HepG2 (cell line): ENCODE results near the gene NEK11. TPM values are rescaled to one million over a fixed set of nuclear protein-coding genes. Genes with fewer than 3 reads are reported as not detected.

Experiments used
- BRF2 ChIP-seq: sonication (generic); formaldehyde crosslinking; IDR thresholded peaks from 2 replicates; pipeline ENCODE4 v1.8.1; 2022; ENCODE audit warnings: mild to moderate bottlenecking, missing genetic modification reagents
- GABPA ChIP-seq, 2 experiments: IDR thresholded peaks; 2 replicates each; pipeline ENCODE4 v1.6.1; 2011 to 2016; ENCODE audit warnings: low read depth in 2 of 2, low read length in 1 of 2, missing biosample characterization in 1 of 2, missing genetic modification characterization in 1 of 2
- HMG20B ChIP-seq: conservative IDR thresholded peaks from 2 replicates; pipeline ENCODE4 v1.6.1; 2016; ENCODE audit warnings: missing genetic modification reagents, missing compliant biosample characterization
- HMGXB3 ChIP-seq: sonication (generic); formaldehyde crosslinking; IDR thresholded peaks from 2 replicates; pipeline ENCODE4 v1.4.0; 2020; ENCODE audit warnings: missing genetic modification reagents, borderline replicate concordance
- HNRNPH1 ChIP-seq: fragments of 200-400 bp; formaldehyde crosslinking; optimal IDR thresholded peaks from 2 replicates; pipeline ENCODE3; 2017; ENCODE audit warnings: mild to moderate bottlenecking, low read depth, low read length
- KAT2B ChIP-seq: fragments of 150-350 bp; IDR thresholded peaks from 2 replicates; pipeline ENCODE4 v1.6.1; 2014; ENCODE audit warnings: low read depth, low read length, borderline replicate concordance
- KDM2A ChIP-seq: sonication (generic); formaldehyde crosslinking; IDR thresholded peaks from 2 replicates; pipeline ENCODE4 v1.4.0; 2020; ENCODE audit warnings: low read depth, missing genetic modification reagents, borderline replicate concordance
- KLF16 ChIP-seq, 2 experiments: sonication (generic) in 1 of 2; formaldehyde crosslinking in 1 of 2; IDR thresholded peaks; 2 replicates each; pipeline versions ENCODE4 v1.6.1 to v1.8.0; 2016 to 2023; ENCODE audit warnings: missing genetic modification reagents in 2 of 2, missing compliant biosample characterization in 1 of 2
- MAFG ChIP-seq: sonication (generic); formaldehyde crosslinking; IDR thresholded peaks from 2 replicates; pipeline ENCODE4 v1.5.1; 2020; ENCODE audit warnings: mild to moderate bottlenecking, missing genetic modification reagents
- MLX ChIP-seq: IDR thresholded peaks from 2 replicates; pipeline ENCODE4 v1.6.1; 2016
- NRL ChIP-seq: sonication (generic); formaldehyde crosslinking; IDR thresholded peaks from 2 replicates; pipeline ENCODE4 v1.5.0; 2020; ENCODE audit warnings: missing genetic modification reagents, mild to moderate bottlenecking, moderate library complexity, borderline replicate concordance
- PHF5A ChIP-seq: IDR thresholded peaks from one replicate; pipeline ENCODE4 v1.6.1; 2018; ENCODE audit warnings: low read depth, missing genetic modification reagents; ENCODE audit not compliant: unreplicated experiment
- SOX6 ChIP-seq, 2 experiments: fragments of 450-650 bp in 1 of 2; sonication (generic) in 1 of 2; formaldehyde crosslinking in 1 of 2; IDR thresholded peaks; 2 replicates each; pipeline versions ENCODE4 v1.4.0 to v1.6.1; 2017 to 2020; ENCODE audit warnings: antibody characterized with exemption in 1 of 2, mild to moderate bottlenecking in 1 of 2, missing genetic modification reagents in 1 of 2
- SRSF9 ChIP-seq: fragments of 200-400 bp; formaldehyde crosslinking; IDR thresholded peaks from 2 replicates; pipeline ENCODE4 v1.6.1; 2018; ENCODE audit warnings: borderline replicate concordance, mild to moderate bottlenecking, low read depth, low read length; ENCODE audit not compliant: insufficient read depth, poor library complexity, severe bottlenecking
- YEATS2 ChIP-seq: sonication (generic); formaldehyde crosslinking; IDR thresholded peaks from 2 replicates; pipeline ENCODE4 v1.4.0; 2020; ENCODE audit warnings: missing genetic modification reagents, borderline replicate concordance
- ZBTB3 ChIP-seq: sonication (generic); formaldehyde crosslinking; IDR thresholded peaks from 2 replicates; pipeline ENCODE4 v1.4.0; 2020; ENCODE audit warnings: low read depth, mild to moderate bottlenecking, moderate library complexity, missing genetic modification reagents, borderline replicate concordance
- ZNF230 ChIP-seq: sonication (generic); formaldehyde crosslinking; IDR thresholded peaks from 2 replicates; pipeline ENCODE4 v1.4.0; 2020; ENCODE audit warnings: mild to moderate bottlenecking, missing genetic modification reagents
- ZNF331 ChIP-seq: sonication (generic); formaldehyde crosslinking; IDR thresholded peaks from 2 replicates; pipeline ENCODE4 v1.4.0; 2020; ENCODE audit warnings: missing genetic modification reagents
- ZNF343 ChIP-seq: sonication (generic); formaldehyde crosslinking; IDR thresholded peaks from 2 replicates; pipeline ENCODE4 v1.4.0; 2020; ENCODE audit warnings: mild to moderate bottlenecking, missing genetic modification reagents
- polyA plus RNA-seq, 8 experiments: library from polyadenylated mRNA; depleted of rRNA in 3 of 8; stranded (reverse) in 7 of 8; unstranded in 1 of 8; fragments of >200 nt; fragmentation: Illumina TruSeq in 4 of 8; extraction: Trizol in 4 of 8; gene quantifications; 2 replicates each; pipeline versions ENCODE4 v1.2.1 to v1.2.3, GENCODE V29; 2011 to 2016; ENCODE audit warnings: low read depth in 4 of 8, missing spikeins in 1 of 8, mixed read lengths in 1 of 8; ENCODE audit not compliant: insufficient read depth in 1 of 8
- total RNA-seq, 5 experiments: library from RNA; depleted of rRNA; stranded (reverse); fragments of >200 nt; fragmentation: Illumina TruSeq; extraction: Trizol; gene quantifications; 2 replicates each; pipeline ENCODE4 v1.2.3, GENCODE V29; 2016; ENCODE audit warnings: low read depth in 1 of 5
- TF ChIP-seq, protein P1 (sequence below): sonication (generic); formaldehyde crosslinking; IDR thresholded peaks from 2 replicates; pipeline ENCODE4 v1.4.0; 2020; ENCODE audit warnings: mild to moderate bottlenecking, missing genetic modification reagents

Gene NEK11
- total and polyA plus RNA-seq, 2 of the 13 experiments (the other 11 are each of a cell fraction or from before 2014, with no cell fraction given): 0.95 to 2.2 TPM

DNA sequence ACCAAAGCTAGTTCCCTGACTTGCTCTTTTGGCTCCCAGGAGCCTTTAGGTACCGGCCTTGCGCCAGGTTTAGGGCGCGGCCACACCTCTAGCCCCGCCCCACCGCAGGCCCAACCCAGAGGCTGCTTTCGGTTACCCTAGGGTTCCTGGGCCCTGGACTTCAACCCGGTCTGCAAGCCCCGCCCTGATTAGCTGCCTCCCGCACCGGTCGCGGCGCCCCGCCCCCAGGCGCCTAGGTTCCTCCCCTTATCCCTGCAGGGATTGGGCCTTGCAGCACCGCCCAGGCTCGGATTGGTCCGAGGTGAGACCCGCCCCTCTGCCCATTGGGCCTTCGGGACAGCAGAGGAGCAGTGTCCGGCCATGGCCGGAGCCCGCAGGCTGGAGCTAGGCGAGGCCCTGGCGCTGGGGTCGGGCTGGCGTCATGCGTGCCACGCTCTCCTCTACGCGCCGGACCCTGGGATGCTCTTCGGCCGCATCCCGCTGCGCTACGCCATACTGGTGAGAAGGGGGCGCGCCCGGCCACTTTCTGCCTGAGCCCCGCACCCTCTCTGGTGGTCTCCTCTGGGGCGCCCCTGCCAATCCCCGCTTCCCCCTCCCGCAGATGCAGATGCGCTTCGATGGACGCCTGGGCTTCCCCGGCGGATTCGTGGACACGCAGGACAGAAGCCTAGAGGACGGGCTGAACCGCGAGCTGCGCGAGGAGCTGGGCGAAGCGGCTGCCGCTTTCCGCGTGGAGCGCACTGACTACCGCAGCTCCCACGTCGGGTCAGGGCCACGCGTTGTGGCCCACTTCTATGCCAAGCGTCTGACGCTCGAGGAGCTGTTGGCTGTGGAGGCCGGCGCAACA, 355.0 kb downstream of the NEK11 start, which contains the start of gene NUDT16 (continued):
- peak; percentile 52; the same call in 1 of the 2 replicates for TF ChIP-seq HMGXB3 (CRISPR knock-in tag)
- TF ChIP-seq, protein P1, sequence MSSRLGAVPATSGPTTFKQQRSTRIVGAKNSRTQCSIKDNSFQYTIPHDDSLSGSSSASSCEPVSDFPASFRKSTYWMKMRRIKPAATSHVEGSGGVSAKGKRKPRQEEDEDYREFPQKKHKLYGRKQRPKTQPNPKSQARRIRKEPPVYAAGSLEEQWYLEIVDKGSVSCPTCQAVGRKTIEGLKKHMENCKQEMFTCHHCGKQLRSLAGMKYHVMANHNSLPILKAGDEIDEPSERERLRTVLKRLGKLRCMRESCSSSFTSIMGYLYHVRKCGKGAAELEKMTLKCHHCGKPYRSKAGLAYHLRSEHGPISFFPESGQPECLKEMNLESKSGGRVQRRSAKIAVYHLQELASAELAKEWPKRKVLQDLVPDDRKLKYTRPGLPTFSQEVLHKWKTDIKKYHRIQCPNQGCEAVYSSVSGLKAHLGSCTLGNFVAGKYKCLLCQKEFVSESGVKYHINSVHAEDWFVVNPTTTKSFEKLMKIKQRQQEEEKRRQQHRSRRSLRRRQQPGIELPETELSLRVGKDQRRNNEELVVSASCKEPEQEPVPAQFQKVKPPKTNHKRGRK: no peak
- TF ChIP-seq HNRNPH1: no peak
- no peak for TF ChIP-seq SOX6 (IDR thresholded peaks at IDR 0.05)
- peak; percentile 46 for TF ChIP-seq SOX6 (CRISPR knock-in tag; IDR thresholded peaks at IDR 0.05)
- peak; percentile 71 for TF ChIP-seq YEATS2 (CRISPR knock-in tag)
- 0 out of 2 replicates have a peak, but pooled peaks have one; percentile 23 for TF ChIP-seq HMG20B
- TF ChIP-seq MLX: no peak
- TF ChIP-seq SRSF9: no peak
- TF ChIP-seq NRL (CRISPR knock-in tag): no peak; the same call in 1 of the 2 replicates
- no peak for TF ChIP-seq GABPA (IDR thresholded peaks at IDR 0.05; ENCODE audit: low read depth, low read length)
- TF ChIP-seq GABPA (CRISPR knock-in tag; IDR thresholded peaks at IDR 0.05; ENCODE audit: low read depth): peak; percentile 50
- 0 out of 2 replicates have a peak, but pooled peaks have one; percentile 65 for TF ChIP-seq ZNF230 (CRISPR knock-in tag)
- no peak for TF ChIP-seq PHF5A (CRISPR knock-in tag)
- TF ChIP-seq ZNF331: no peak; the same call in 1 of the 2 replicates
- no peak for TF ChIP-seq KAT2B
- TF ChIP-seq ZNF343: peak; percentile 60
- TF ChIP-seq ZBTB3 (CRISPR knock-in tag): no peak
- no peak for TF ChIP-seq BRF2 (CRISPR knock-in tag)
- TF ChIP-seq KLF16 (CRISPR knock-in tag; IDR thresholded peaks at IDR 0.05): peak in 1 of 2 experiments; percentile 85; a peak in 2 of 4 replicates
- no peak for TF ChIP-seq MAFG (CRISPR knock-in tag)
- peak; percentile 73; the same call in 1 of the 2 replicates for TF ChIP-seq KDM2A (CRISPR knock-in tag)
